ENCODE results near the gene FBN1.

FBN1 gene

GRCh38 chr15:48462688-48463087, 182.8 kb downstream of the FBN1 start:
- DNase-seq: no peak

GRCh38 chr15:48459571-48460442, 185.7 kb downstream of the FBN1 start:
- no peak for DNase-seq

- DNase-seq: no peak
These were observed 186.6 kb downstream of the FBN1 start for GRCh38 chr15:48458876-48459275.

- DNase-seq: no peak
These were observed 189.4 kb downstream of the FBN1 start for GRCh38 chr15:48456134-48456533.

- no peak for DNase-seq
These were observed 193.8 kb downstream of the FBN1 start for GRCh38 chr15:48451736-48452135.

GRCh38 chr15:48451241-48451640, 194.3 kb downstream of the FBN1 start:
- DNase-seq: no peak

- DNase-seq: no peak
These were observed 195.8 kb downstream of the FBN1 start for GRCh38 chr15:48449734-48450133.

- no peak for DNase-seq
These were observed 197.9 kb downstream of the FBN1 start for GRCh38 chr15:48447657-48448056.

- no peak for DNase-seq
These were observed 198.5 kb downstream of the FBN1 start for GRCh38 chr15:48447058-48447457.

- no peak for DNase-seq
These were observed 203.5 kb downstream of the FBN1 start for GRCh38 chr15:48442011-48442410.

- DNase-seq: no peak
These were observed 205.4 kb downstream of the FBN1 start for GRCh38 chr15:48440084-48440483.

GRCh38 chr15:48437178-48437577, 208.3 kb downstream of the FBN1 start:
- no peak for DNase-seq

- DNase-seq: no peak
These were observed 210.2 kb downstream of the FBN1 start for GRCh38 chr15:48435321-48435720.

GRCh38 chr15:48433226-48433886, 212.2 kb downstream of the FBN1 start:
- no peak for DNase-seq

- no peak for DNase-seq
These were observed 212.8 kb downstream of the FBN1 start for GRCh38 chr15:48432688-48433087.

- DNase-seq: no peak
These were observed 217.5 kb downstream of the FBN1 start for GRCh38 chr15:48427960-48428547.

GRCh38 chr15:48427479-48427878, 218.0 kb downstream of the FBN1 start:
- no peak for DNase-seq

- no peak for DNase-seq
These were observed 218.6 kb downstream of the FBN1 start for GRCh38 chr15:48426941-48427340.

- no peak for DNase-seq
These were observed 219.5 kb downstream of the FBN1 start for GRCh38 chr15:48426044-48426443.

GRCh38 chr15:48425051-48425450, 220.5 kb downstream of the FBN1 start:
- no peak for DNase-seq

GRCh38 chr15:48423896-48424475, 221.5 kb downstream of the FBN1 start:
- DNase-seq: no peak

GRCh38 chr15:48423342-48423741, 222.2 kb downstream of the FBN1 start:
- DNase-seq: no peak

GRCh38 chr15:48422401-48422800, 223.1 kb downstream of the FBN1 start:
- DNase-seq: no peak

- DNase-seq: no peak
These were observed 224.1 kb downstream of the FBN1 start for GRCh38 chr15:48421362-48421761.
